HUDEP-2 (cell line): ENCODE data around the gene PTPRU.
A peak's percentile ranks its signal among the peaks of the same experiment; 100 is the strongest.

Experiments
- DNase-seq, 76 experiments: peaks; one replicate each; lab custom pipeline; 2025; ENCODE audit not compliant: unreplicated experiment in 76 of 76; lab: John Stamatoyannopoulos, UW

Gene PTPRU

DNA sequence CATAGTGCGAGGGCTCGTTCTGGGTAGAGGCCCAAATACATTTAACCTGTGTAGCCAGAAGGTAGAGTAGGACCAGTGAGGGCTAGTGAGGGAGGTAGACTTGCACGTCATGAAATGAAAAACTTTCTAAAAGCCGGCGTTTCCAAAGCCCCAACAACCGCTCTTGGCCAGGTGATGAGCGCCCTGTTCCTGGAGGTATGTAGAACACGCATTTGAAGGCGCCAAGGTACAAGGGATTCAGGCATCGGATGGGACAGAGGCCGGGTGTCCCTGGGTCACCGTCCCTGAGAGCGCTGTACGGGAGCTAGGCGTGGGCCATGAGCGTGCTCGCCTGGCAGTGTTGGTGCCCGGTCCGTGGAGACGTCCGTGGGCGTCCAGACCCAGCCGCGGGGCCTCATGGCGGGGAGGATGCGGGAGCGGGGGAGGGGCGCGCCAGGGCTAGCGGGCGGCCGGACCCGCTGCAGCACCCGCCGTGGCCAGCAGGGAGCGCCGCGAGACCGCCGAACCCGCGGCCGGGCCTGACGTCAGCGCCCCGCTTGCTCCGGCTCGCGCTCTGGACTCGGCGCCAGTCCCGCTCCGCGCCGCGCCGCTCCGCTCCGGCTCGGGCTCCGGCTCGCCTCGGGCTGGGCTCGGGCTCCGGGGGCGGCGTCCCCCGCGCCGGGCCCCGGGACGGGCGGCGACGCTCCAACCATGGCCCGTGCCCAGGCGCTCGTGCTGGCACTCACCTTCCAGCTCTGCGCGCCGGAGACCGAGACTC lies at the start of gene PTPRU:
Gene PTPRU, plus strand, starts transcription at position 568 of the 757 bp plus-strand sequence. Its CDS starts 123 bp downstream, at position 691.
- DNase-seq, result peak in 59 of 76 experiments; percentile 5 to 77 (median 47)

DNA sequence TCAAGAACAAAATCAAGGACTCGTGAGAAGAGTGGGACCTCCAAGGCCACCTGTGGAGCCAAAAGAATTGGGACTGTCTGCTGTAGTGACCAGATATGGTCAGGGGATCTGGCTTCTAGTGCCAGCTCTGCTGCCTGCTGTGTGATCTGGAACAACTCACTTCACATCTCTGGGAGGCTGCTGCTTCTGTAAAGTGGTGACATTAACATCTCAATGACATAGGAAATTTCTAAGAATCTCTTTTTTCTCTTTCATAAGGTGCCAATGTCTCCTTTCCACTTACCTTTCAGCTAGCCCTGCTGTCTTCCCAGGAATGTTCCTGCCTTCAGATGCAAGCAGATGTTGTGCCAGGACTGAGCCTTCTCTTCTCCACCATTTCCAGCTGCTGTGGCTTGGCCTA lies 49.6 kb upstream of the PTPRU start:
- DNase-seq, result no peak

- no peak for DNase-seq
Observed at GRCh38 chr1:29190718-29191117, 45.6 kb upstream of the PTPRU start.

GRCh38 chr1:29193879-29194455 lies 42.4 kb upstream of the PTPRU start:
- DNase-seq, result no peak

DNA sequence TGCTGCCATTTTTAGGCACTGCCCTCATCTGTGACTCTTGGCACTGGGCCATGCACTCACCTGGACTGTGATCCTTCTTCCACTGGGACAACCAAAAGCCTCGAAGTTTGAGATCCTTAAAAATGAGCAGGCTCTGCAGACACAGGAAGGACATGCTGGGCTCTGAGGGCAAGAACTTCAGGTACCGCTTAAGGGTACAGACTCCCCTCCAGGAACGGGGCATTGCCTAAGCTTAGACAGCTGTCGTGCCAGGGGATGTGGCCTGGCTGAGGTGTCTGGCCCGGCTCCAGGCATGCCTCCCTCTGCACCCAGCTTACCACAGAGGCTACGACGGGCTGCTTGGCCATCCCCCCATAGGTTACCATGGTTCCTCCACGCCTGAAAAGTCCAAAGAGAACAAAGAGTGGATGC lies 40.4 kb upstream of the PTPRU start:
- DNase-seq, result no peak

DNA sequence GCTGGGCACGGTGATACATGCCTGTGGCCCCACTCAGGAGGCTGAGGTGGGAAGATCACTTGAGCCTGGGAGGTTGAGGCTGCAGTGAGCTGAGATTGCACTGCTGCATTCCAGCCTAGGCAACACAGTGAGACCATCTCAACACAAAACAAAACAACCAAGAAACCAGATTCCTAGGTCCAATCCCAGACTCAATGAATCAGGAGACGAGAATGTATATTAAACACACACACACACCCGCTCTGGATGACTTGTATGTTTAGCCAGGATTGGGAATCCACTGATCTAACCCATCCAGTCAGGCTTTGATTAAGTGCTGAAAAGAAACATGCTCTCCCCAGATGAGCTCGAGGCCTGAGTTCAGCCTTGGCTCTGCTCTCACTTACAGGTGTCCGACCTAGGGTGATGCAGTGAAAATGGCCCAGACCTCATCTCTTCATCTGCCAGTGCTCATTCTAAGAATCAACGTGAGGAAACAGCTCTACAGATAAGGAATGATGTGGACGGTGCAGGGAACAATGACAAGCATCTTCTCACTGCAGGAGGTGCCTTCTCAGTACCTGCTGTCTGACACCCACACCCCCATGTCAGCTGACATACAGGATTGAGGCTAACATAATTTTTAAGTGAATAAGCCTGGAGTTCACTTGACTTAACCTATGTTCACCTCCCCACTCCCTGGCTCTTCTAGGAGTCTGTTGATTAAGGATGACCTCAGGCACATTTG lies 39.3 kb upstream of the PTPRU start:
- no peak for DNase-seq

DNA sequence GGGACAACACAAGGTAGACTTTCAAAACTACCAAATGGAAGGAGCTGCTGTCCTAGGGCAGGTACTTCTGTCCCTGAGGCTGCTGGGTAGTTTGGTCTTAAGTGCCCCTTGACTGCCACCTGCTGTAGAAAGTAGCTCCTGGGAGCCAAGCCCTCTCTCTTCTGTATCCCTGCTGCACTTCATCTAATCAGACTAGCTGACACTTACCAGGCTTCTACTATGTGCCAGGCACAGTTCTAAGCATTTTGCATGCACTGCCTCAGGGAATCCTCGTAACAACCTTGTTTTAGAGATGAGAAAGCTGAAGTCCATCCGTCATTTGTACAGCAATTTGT lies 38.8 kb upstream of the PTPRU start:
- peak in 44 of 76 experiments; percentile 5 to 63 (median 24) for DNase-seq

DNA sequence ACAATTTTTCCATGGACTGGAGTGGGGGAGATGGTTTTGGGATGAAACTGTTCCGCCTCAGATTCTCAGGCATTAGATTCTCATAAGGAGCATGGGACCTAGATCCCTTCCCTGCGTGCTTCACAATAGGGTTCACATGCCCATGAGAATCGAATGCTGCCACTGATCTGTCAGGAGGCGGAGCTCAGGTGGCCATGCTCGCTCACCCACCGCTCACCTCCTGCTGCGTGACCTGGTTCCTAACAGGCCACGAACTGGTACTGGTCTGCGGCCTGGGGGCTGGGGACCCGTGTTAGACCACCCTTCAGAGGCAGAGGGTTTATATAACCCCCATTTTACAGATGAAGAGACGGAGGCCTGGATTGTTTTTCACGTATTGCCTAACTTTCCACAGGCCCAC lies 38.3 kb upstream of the PTPRU start:
- DNase-seq, result no peak

DNA sequence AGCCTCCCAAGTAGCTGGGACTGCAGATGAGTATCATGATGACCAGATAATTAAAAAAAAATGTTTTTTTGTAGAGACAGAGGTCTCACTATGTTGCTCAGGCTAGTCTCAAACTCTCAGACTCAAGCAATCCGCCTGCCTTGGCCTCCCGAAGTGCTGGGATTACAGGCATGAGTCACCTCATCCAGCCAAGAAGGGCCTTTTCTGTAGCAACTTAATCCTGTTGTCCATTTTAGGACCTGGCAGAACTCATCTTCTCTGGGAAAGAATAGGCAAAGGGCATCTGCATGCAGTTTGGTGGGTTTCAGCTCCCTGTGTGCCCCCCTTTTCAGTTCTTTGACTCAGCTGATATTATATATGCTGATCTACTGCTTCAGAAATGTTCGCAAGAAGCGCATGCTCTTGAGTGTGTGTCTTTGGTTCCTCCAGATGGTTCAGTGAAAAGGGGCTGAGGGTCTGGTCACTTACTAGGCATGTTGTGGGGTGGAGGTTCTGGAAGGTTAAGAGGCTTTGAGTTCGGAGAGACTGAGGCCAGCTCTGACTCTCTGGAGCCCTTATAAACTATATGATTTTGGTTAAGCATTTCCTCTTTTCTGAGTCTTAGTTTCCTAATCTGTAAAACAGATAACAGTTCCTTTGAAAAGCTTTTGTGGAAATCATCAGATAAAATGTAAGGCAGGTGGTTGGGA lies 35.3 kb upstream of the PTPRU start:
- DNase-seq, result no peak

- no peak for DNase-seq
Observed at GRCh38 chr1:29201595-29202051, 34.7 kb upstream of the PTPRU start.

GRCh38 chr1:29202053-29202452 lies 34.3 kb upstream of the PTPRU start:
- no peak for DNase-seq

- peak; percentile 19 to 95 (median 85) for DNase-seq
Observed at GRCh38 chr1:29202584-29203340, 33.6 kb upstream of the PTPRU start.

GRCh38 chr1:29208442-29208841 lies 27.9 kb upstream of the PTPRU start:
- peak in 19 of 76 experiments; percentile 3 to 42 (median 13) for DNase-seq

DNA sequence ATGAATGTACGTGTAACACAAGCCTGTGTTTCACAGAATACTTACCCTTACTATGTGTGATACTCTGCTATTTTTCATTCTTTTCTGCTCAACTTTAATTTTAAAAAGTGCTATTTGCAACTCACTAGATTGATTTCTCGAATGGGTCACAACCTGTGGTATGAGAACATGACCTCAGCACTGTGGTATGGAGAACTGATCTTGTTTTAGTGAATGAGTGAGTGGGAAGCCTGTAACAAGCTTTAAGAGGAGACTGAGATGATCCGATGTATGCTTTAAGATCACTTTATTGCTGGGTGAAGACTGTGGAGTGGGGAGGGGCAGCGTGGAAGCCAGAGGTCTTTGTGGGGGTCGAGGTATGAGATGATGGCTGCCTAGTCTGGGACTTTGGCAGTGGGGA lies 27.1 kb upstream of the PTPRU start:
- no peak for DNase-seq

DNA sequence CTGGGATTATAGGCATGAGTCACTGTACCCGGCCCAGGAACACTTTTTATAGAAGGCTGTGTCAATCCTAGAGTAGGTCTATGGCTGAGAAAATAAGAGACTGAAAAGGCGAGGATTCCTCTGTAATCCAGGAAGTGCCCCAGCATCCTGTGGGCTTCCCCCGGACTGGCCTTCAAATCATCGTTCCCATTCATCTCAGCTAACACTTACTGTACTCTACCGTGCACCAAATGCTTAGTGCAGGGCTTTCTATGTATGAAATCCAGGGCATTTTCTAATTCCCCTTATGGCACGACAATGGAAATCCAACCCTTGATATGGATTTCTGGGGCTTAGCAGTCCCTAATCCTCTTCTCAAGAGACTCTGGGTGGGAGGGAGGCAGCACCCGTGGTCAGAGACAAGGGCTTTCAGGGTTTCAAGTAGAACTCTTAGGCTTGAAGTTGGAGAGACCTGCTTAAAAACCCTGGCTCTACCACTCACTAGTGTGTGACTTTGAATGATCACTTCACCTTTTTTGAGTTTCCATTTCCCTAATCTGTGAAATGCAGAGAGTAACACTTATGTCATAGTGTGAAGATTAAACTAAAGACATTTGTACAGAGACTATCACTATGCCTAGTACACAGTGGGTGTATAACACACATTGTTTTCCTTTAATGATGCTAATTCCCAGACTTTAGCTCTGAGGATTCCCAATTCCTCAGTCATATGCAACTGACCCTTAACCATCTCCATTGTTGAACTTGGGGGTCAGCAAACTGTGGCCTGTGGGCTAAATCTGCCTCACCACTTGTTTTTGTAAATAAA lies 25.8 kb upstream of the PTPRU start:
- no peak for DNase-seq

GRCh38 chr1:29211086-29212030 lies 25.0 kb upstream of the PTPRU start:
- no peak for DNase-seq

GRCh38 chr1:29213055-29213454 lies 23.3 kb upstream of the PTPRU start:
- DNase-seq, result no peak

GRCh38 chr1:29217633-29218032 lies 18.7 kb upstream of the PTPRU start:
- no peak for DNase-seq

GRCh38 chr1:29218223-29218622 lies 18.1 kb upstream of the PTPRU start:
- no peak for DNase-seq
